Measurements from ENCODE around the gene LPP.

The LPP gene

GRCh38 chr3:188254520-188255070 is 100.6 kb downstream of the LPP start:
- no peak for DNase-seq (ENCODE audit: low read depth)

- no peak for DNase-seq (ENCODE audit: low read depth)
Measured at GRCh38 chr3:188255190-188255589, 101.2 kb downstream of the LPP start.

GRCh38 chr3:188256758-188257157 is 102.8 kb downstream of the LPP start:
- no peak for DNase-seq (ENCODE audit: low read depth)

GRCh38 chr3:188257384-188258026 is 103.5 kb downstream of the LPP start:
- no peak for DNase-seq (ENCODE audit: low read depth)

- DNase-seq (ENCODE audit: low read depth) = no peak
Measured at GRCh38 chr3:188259191-188259590, 105.2 kb downstream of the LPP start.

GRCh38 chr3:188259596-188259995 is 105.6 kb downstream of the LPP start:
- no peak for DNase-seq (ENCODE audit: low read depth)

GRCh38 chr3:188261011-188261410 is 107.1 kb downstream of the LPP start:
- no peak for DNase-seq (ENCODE audit: low read depth)

GRCh38 chr3:188262488-188262887 is 108.5 kb downstream of the LPP start:
- DNase-seq (ENCODE audit: low read depth) = no peak

- DNase-seq (ENCODE audit: low read depth) = no peak
Measured at GRCh38 chr3:188262913-188263683, 109.1 kb downstream of the LPP start.

GRCh38 chr3:188264226-188265207 is 110.6 kb downstream of the LPP start:
- DNase-seq (ENCODE audit: low read depth) = no peak

- DNase-seq (ENCODE audit: low read depth) = no peak
Measured at GRCh38 chr3:188266562-188267274, 112.8 kb downstream of the LPP start.

GRCh38 chr3:188267790-188268335 is 113.9 kb downstream of the LPP start:
- no peak for DNase-seq (ENCODE audit: low read depth)

- DNase-seq (ENCODE audit: low read depth) = no peak
Measured at GRCh38 chr3:188268336-188268735, 114.4 kb downstream of the LPP start.

GRCh38 chr3:188269040-188269439 is 115.1 kb downstream of the LPP start:
- no peak for DNase-seq (ENCODE audit: low read depth)

GRCh38 chr3:188270423-188270972 is 116.5 kb downstream of the LPP start:
- no peak for DNase-seq (ENCODE audit: low read depth)

- no peak for DNase-seq (ENCODE audit: low read depth)
Measured at GRCh38 chr3:188271226-188271914, 117.4 kb downstream of the LPP start.

- DNase-seq (ENCODE audit: low read depth) = no peak
Measured at GRCh38 chr3:188272481-188273372, 118.8 kb downstream of the LPP start.

- DNase-seq (ENCODE audit: low read depth) = no peak
Measured at GRCh38 chr3:188274249-188274915, 120.4 kb downstream of the LPP start.

- DNase-seq (ENCODE audit: low read depth) = no peak
Measured at GRCh38 chr3:188276375-188276774, 122.4 kb downstream of the LPP start.

All from stimulated activated CD8-positive, alpha-beta memory T cell treated with anti-CD3 and anti-CD28 coated beads, Interleukin-12 subunit alpha, Interleukin-12 subunit beta, amount 100 ng/mL, for 4 hours (primary cell).